SJCRH30 (cell line): ENCODE data around the gene TMIE. TPM values are rescaled to one million over a fixed set of nuclear protein-coding genes. Genes with fewer than 3 reads are reported as not detected.

Source experiments
- DNase-seq, 2 experiments: peaks; one replicate each; pipeline ENCODE4 v3.0.0-alpha.2; 2015 to 2020
- H3K27ac ChIP-seq: fragments of 250-450 bp; sonication (Bioruptor Pico); 2 replicates; pipeline ENCODE4 v1.5.1; 2020; ENCODE audit warnings: mild to moderate bottlenecking, moderate library complexity
- H3K27me3 ChIP-seq: fragments of 250-450 bp; sonication (Bioruptor Pico); 2 replicates; pipeline ENCODE4 v1.5.1; 2020; ENCODE audit warnings: mild to moderate bottlenecking, moderate library complexity
- H3K36me3 ChIP-seq: fragments of 250-450 bp; sonication (Bioruptor Pico); 2 replicates; pipeline ENCODE4 v1.5.1; 2020; ENCODE audit warnings: mild to moderate bottlenecking, moderate library complexity
- H3K4me1 ChIP-seq: fragments of 250-450 bp; sonication (Bioruptor Pico); 2 replicates; pipeline ENCODE4 v1.5.1; 2020; ENCODE audit warnings: mild to moderate bottlenecking, moderate library complexity
- H3K4me3 ChIP-seq: fragments of 250-450 bp; sonication (Bioruptor Pico); 2 replicates; pipeline ENCODE4 v1.5.1; 2020; ENCODE audit warnings: mild to moderate bottlenecking, moderate library complexity
- H3K9me3 ChIP-seq: fragments of 250-450 bp; sonication (Bioruptor Pico); replicated peaks from 2 replicates; pipeline ENCODE4 v1.5.1; 2020; ENCODE audit warnings: mild to moderate bottlenecking, moderate library complexity
- total RNA-seq: library from RNA; depleted of rRNA; stranded (reverse); fragments of >200 nt; shearing (Covaris generic); gene quantifications from 2 replicates; pipeline ENCODE4 v1.2.3, GENCODE V29; 2014

TMIE gene
- total RNA-seq, 1 experiment from 2014 or later = 0.10 TPM

- Histone ChIP-seq H3K27ac (no peak overlapping the region), H3K9me3 (no peaks in the 10 kb centered on the region), H3K4me1 (no peaks in the 10 kb centered on the region), H3K36me3 (no peaks in the 10 kb centered on the region), H3K4me3 (no peak overlapping the region), H3K27me3 (no peaks in the 10 kb centered on the region)
- DNase-seq = no peak
These were observed 4.8 kb downstream of the TMIE start for GRCh38 chr3:46705751-46706552.

DNA sequence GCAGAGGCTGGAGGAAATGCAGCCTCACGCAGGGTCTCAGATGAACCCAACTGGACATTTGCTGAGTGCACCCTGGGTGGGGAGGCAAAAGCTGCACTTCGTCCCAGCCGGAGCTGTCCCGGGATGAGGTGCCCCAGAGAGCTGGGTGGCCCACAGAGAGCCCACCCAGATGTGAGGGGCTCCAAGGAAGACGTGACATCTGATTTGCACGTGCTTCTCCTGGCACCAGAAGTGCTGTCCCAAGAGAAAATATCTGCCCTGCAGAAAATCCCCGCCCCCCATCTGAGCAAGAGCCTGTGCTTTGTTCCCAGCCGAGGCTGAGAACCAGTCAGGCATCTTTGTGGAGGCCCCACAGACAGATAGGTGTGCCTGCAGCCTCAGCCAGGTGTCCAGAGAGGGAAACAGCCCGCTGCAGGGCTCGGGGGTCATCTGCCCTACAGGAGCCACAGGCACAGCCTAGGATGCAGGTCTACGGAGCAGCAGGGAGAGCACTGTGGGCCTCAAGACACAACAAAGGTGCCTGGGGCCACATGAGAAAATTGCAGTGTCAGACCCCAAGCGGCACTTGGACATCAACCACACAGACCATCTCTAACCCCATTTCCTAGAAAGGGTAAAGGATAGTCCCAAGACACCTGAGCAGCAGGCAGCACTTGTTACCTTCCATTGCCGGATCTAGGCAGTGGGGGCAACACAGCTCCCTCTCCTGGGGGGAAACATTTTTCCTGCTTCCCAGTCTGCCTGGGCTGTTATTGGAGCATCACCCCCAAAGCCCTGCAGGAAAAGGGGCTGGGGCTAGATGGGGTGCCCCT, 5.8 kb downstream of the TMIE start:
- H3K27ac ChIP-seq = no peak overlapping the region
- H3K9me3 ChIP-seq = no peaks in the 10 kb centered on the region
- H3K27me3 ChIP-seq = no peaks in the 10 kb centered on the region
- DNase-seq = no peak
- H3K4me1 ChIP-seq = no peaks in the 10 kb centered on the region
- H3K4me3 ChIP-seq = no peak overlapping the region
- H3K36me3 ChIP-seq = no peaks in the 10 kb centered on the region

- Histone ChIP-seq H3K27ac (no peak overlapping the region), H3K4me1 (no peaks in the 10 kb centered on the region), H3K36me3 (no peaks in the 10 kb centered on the region), H3K4me3 (no peak overlapping the region), H3K27me3 (no peaks in the 10 kb centered on the region), H3K9me3 (no peaks in the 10 kb centered on the region)
- DNase-seq = no peak
These were observed 6.4 kb downstream of the TMIE start for GRCh38 chr3:46707601-46708011.

- no peak for DNase-seq
- Histone ChIP-seq H3K4me1 (no peaks in the 10 kb centered on the region), H3K4me3 (no peak overlapping the region), H3K9me3 (no peaks in the 10 kb centered on the region), H3K27ac (no peak overlapping the region), H3K27me3 (no peaks in the 10 kb centered on the region), H3K36me3 (no peaks in the 10 kb centered on the region)
These were observed 7.4 kb downstream of the TMIE start for GRCh38 chr3:46708401-46709156.

DNA sequence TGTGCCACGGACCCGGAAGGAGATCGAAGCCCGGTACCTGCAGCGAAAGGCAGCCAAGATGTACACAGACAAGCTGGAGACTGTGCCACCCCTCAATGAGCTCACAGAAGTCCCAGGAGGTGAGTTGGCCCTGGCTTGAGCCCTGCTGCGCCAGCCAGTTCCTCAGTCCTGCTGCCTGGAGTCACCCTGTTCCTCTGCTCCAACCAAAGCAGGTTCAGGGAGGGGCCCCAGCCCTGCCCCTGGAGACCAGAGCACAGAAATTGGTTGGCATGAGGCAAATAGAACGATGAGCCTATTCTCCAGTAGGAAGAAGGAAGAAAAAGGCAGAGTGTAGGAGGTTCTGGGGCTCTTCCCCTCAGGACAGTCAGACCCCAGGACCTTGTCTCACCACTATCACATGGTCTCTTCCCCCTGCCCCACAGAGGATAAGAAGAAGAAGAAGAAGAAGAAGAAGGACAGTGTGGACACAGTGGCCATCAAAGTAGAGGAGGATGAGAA, 8.0 kb downstream of the TMIE start:
- Histone ChIP-seq H3K4me1 (no peaks in the 10 kb centered on the region), H3K4me3 (no peak overlapping the region), H3K9me3 (no peaks in the 10 kb centered on the region), H3K36me3 (no peaks in the 10 kb centered on the region), H3K27me3 (no peaks in the 10 kb centered on the region), H3K27ac (no peak overlapping the region)
- no peak for DNase-seq

GRCh38 chr3:46709721-46710120, 8.5 kb downstream of the TMIE start:
- no peak overlapping the region for H3K27ac ChIP-seq
- DNase-seq = no peak
- no peak overlapping the region for H3K4me3 ChIP-seq
- no peaks in the 10 kb centered on the region for H3K36me3 ChIP-seq
- no peaks in the 10 kb centered on the region for H3K27me3 ChIP-seq
- H3K9me3 ChIP-seq = no peaks in the 10 kb centered on the region
- no peaks in the 10 kb centered on the region for H3K4me1 ChIP-seq

- Histone ChIP-seq H3K9me3 (no peaks in the 10 kb centered on the region), H3K36me3 (no peaks in the 10 kb centered on the region), H3K27ac (no peak overlapping the region), H3K27me3 (no peaks in the 10 kb centered on the region), H3K4me3 (no peak overlapping the region), H3K4me1 (no peaks in the 10 kb centered on the region)
- no peak for DNase-seq
These were observed 9.0 kb downstream of the TMIE start for GRCh38 chr3:46710229-46710628.

GRCh38 chr3:46710671-46711295, 9.6 kb downstream of the TMIE start:
- Histone ChIP-seq H3K27me3 (no peaks in the 10 kb centered on the region), H3K36me3 (no peaks in the 10 kb centered on the region), H3K4me3 (no peak overlapping the region), H3K4me1 (no peaks in the 10 kb centered on the region), H3K27ac (no peak overlapping the region), H3K9me3 (no peaks in the 10 kb centered on the region)
- DNase-seq = no peak

- Histone ChIP-seq H3K4me3 (no peak overlapping the region), H3K27ac (no peak overlapping the region), H3K27me3 (no peaks in the 10 kb centered on the region), H3K9me3 (no peaks in the 10 kb centered on the region), H3K36me3 (no peaks in the 10 kb centered on the region), H3K4me1 (no peaks in the 10 kb centered on the region)
- no peak for DNase-seq
These were observed 10.1 kb downstream of the TMIE start for GRCh38 chr3:46711305-46711704.

DNA sequence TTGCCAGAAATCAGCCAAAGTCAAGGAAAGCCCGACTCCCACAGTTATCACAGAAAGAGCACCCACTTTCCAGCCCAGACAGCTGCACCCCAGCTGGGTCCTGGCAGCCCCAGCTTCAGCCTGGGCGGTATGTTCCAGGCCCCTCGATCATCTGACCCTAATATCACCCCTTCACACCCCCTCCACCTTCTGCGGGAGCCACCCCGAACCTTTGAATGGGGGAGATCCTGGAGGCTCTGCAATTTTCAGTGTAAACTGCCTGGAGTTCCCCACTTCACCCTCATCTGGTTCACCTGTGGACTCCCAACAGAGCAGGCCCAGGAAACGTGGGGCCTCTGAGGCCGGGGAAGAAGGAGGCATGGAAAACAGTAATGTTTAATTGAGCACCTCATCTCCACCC, 10.6 kb downstream of the TMIE start:
- Histone ChIP-seq H3K36me3 (no peaks in the 10 kb centered on the region), H3K4me1 (no peaks in the 10 kb centered on the region), H3K27ac (no peak overlapping the region), H3K27me3 (no peaks in the 10 kb centered on the region), H3K9me3 (no peaks in the 10 kb centered on the region), H3K4me3 (no peak overlapping the region)
- no peak for DNase-seq

- Histone ChIP-seq H3K27me3 (no peaks in the 10 kb centered on the region), H3K4me3 (no peak overlapping the region), H3K27ac (no peak overlapping the region)
These were observed 11.2 kb downstream of the TMIE start for GRCh38 chr3:46712191-46713049.

DNA sequence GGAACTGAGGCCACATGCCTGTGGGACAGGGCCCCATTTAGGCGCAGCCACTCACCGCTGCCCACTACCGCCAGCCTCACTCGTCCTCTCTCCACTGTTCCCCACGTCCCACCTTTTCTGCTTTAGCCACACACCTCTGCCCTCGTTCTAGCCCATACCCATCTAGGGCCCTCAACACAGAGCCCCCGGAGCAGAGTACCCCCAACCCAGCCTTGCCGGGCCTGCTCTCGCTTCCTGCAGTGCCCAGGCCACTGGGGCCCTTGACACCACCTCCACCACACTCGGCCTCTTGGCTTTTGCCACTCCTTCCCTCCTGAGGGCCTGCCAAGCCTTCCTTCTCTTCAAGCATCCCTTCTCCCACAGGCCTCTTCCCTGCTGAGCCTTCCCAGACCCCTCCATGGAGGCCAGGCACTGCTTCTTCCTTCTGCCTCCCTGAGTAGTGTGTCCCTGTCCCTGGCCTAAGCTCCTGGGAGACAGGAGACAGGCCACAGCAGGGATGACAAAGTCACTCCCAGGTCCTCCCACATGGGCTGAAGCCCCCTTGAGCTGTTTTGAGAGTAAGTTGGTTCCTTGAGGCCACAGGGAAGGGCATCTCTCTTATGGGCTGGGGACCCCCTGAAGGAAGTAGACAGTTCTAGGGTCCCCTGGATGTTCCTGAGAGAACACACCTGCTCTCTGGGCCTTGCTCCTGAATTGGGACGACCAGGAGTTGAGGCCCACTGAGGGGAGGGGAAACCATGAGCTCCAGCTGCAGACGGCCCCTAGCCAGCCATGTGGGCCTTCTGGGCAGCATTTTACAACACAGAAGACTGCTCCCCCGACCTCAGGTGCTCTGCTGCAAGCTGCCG, 12.1 kb downstream of the TMIE start:
- Histone ChIP-seq H3K9me3 (no peaks in the 10 kb centered on the region), H3K4me3 (no peak overlapping the region), H3K4me1 (no peaks in the 10 kb centered on the region), H3K36me3 (no peaks in the 10 kb centered on the region), H3K27ac (no peak overlapping the region), H3K27me3 (no peaks in the 10 kb centered on the region)
- DNase-seq = no peak

More at GRCh38 chr3:46712191-46713049, 11.2 kb downstream of the TMIE start:
- Histone ChIP-seq H3K36me3 (no peaks in the 10 kb centered on the region), H3K9me3 (no peaks in the 10 kb centered on the region), H3K4me1 (no peaks in the 10 kb centered on the region)
- no peak for DNase-seq

DNA sequence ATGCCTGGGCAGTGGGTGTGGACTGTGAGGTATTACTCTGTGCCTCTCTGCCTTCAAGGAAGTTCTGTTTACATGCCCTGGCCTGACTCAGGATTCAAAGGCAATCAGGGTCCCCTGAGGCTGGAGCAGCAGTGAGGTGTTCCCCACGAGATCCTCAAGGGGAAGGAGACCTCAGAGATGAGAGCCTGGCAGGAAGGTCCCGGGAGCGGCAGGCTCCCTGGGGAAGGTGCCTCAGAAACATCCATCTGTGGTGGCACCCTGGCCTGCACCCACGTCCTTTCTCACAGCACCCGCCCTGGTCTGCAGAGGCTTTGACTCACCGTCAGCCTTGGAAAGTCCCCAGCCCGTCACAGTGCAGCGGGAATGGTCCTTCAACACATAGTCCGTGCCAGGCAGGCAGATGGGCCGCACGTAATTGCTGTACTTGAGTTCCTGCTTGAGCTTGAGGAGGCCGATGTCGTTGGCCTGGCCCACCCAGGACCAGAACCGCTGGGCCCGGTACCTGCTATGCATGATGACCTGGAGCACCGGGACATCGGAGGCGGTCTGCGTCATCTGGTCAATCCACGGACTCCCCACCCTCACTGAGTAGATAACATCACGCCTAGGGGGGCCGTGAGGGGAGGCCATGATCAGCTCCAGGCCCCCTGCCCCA, 12.8 kb downstream of the TMIE start:
- Histone ChIP-seq H3K27me3 (no peaks in the 10 kb centered on the region), H3K27ac (no peak overlapping the region), H3K36me3 (no peaks in the 10 kb centered on the region), H3K9me3 (no peaks in the 10 kb centered on the region), H3K4me3 (no peak overlapping the region), H3K4me1 (no peaks in the 10 kb centered on the region)
- no peak for DNase-seq
